HG03575 (cell line): ENCODE measurements around the gene TNIP1.

Experiments used
- ATAC-seq: cut with Tn5 transposase; IDR thresholded peaks from one replicate; pipeline ENCODE4 v1.9.1; 2021; ENCODE audit not compliant: unreplicated experiment, insufficient number of reproducible peaks, low FRiP score; ENCODE audit errors: extremely low read depth

The TNIP1 gene

DNA sequence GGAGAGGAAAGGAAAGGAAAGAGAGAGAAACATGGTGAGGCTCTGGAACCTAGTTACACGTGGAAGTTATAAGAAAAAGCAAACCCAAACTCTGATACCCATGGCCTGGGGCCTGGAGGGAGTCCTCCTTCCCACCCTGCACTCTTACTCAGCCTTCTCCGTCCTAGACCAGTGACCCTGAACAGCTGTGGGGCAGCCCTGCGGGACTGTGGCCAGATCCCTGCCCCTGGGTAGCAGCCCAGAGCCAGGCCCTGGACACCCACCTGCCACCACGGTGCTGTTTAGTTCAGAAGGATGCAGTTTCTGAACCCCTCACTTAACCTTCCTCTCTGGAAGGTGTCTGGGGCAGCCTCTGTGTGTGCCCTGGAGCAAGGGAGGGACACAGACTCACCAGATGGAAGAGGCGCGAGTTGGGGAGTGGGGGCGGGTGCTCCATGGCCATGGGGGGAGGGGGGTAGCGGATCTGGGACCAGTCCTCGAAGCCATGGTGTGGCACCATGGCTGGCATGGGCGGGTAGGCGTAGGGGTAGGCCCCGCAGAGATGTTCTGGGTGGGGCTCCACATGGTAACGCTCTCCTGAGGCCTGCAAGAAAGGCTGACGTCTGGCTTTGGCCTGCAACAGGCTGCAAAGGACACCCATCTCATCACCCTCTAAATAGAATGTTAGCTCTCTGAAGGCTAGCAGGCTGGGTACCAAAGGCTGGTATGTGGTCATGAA is 47.5 kb downstream of the TNIP1 start:
- ATAC-seq, result no peak

DNA sequence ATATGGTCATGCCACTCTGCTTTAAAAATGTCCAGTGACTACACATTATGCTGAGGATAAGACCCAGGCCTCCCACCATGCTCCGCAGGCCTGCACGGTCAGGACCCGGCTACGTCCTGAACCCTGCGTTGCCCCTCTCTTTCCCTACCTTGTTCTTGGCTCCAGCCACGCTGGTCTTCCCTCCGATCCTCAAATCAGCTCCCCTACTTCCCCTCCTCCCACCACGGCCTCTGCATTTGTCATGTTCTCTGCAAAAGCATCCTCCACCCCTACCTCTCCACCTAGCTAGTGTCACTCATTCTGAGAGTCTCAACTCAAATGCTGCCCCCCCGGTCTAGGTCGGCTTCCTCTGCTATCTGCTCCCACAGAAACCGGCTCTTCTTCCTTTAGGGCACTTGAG is 49.3 kb downstream of the TNIP1 start:
- no peak for ATAC-seq

DNA sequence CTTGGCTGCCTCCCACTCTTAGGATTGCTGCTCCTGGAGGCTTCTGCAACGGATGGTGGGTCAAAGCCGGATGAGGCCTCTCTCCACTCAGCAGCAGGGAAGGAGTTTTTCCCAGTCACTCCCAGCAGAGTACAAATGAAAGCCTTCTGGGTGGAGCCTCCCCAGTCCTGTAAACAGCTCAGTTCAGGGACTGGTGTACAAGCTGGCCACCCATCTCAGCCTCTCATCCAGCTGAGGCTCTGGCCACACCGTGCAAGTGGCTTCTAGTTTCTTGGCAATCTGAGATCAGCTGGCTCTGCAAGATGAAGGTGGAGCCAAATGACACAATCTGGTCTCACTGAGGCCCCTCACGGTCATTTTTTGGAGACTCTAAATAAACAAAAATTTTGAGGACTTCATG is 50.5 kb downstream of the TNIP1 start:
- no peak for ATAC-seq

DNA sequence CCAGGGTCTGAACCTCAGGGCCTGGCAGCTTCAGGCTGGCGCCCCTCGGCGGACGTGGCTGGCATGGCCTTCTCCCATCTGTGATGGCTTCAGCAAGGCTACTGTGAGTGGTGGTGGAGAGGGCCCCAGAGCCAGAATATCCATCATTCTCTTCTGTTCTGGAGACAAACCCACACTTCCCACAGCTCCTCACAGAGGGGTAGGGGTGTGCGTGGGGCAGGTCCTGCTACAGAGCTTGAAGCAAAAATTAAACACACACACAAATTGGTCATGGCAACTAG is 50.8 kb downstream of the TNIP1 start:
- no peak for ATAC-seq

DNA sequence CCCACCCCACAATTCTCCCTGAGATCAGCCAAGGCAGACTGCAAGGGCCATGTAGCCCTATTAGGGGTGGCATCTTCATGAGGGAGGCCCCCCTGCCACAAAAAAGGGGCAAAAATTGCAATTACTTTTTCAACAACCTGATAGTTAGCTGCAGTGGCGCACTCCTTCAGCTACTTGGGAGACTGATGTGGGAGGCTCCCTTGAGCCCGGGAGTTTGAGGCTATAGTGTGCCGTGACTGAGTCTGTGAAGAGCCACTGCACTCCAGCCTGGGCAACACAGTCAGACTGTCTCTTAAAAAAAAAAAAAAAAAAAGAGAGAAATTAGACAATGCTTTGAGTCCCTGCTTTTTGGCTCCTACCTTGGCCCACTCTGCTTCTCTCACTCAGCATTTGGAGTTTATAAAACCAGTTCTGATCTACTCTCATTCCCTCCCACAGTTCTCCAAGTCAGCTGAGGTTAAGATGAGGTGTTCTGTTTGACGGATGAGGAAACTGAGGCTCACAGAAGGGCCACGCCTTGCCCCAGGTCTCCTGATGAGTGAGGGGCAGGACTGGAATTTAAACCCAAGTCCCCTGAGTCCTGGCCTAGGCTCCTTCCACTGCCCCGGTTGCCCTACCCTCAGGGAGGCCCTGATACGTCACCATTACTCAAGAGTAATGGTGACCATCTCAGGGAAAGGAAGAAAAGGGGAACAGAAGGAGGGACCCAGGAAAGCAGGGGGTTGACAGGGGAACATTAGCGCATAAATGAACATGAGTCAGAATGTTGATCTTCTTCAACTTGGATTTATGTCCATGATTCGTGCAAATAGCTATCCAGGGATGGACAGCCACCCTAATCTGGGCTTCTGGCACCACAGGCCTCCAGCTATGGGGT is 51.4 kb downstream of the TNIP1 start:
- ATAC-seq, result no peak

DNA sequence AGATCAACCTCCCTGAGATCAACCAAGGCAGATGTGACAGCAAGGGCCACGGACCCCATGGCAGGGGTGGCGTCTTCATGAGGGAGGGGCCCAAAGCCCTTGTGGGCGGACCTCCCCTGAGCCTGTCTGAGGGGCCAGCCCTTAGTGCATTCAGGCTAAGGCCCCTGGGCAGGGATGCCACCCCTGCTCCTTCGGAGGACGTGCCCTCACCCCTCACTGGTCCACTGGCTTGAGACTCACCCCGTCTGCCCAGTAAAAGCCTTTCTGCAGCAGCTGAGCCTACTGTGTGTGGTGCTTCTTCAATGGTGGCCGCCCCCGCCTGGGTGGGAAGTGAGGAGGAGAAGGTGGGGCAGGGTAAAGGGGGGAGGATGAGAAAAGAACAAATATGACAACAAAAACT is 52.1 kb downstream of the TNIP1 start:
- no peak for ATAC-seq

DNA sequence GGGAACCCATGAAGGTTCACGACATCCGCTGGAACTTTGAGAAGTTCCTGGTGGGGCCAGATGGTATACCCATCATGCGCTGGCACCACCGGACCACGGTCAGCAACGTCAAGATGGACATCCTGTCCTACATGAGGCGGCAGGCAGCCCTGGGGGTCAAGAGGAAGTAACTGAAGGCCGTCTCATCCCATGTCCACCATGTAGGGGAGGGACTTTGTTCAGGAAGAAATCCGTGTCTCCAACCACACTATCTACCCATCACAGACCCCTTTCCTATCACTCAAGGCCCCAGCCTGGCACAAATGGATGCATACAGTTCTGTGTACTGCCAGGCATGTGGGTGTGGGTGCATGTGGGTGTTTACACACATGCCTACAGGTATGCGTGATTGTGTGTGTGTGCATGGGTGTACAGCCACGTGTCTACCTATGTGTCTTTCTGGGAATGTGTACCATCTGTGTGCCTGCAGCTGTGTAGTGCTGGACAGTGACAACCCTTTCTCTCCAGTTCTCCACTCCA is 52.8 kb downstream of the TNIP1 start:
- no peak for ATAC-seq

DNA sequence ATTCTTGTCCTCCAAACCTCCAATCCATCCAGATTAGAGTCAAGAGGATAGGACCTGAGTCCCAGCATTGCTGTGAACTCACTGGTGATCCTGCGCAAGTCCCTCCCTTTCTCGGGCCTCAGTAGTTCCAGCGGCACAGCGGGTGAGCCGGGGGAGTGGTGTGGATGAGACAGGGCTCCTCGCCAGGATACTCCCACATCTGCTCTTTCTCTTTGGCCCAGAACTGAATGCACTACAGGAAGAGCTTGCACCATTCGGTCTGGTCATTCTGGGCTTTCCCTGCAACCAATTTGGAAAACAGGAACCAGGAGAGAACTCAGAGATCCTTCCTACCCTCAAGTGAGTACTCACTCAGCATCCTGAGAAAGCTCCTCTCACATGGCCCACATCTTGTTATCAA is 54.2 kb downstream of the TNIP1 start:
- no peak for ATAC-seq

DNA sequence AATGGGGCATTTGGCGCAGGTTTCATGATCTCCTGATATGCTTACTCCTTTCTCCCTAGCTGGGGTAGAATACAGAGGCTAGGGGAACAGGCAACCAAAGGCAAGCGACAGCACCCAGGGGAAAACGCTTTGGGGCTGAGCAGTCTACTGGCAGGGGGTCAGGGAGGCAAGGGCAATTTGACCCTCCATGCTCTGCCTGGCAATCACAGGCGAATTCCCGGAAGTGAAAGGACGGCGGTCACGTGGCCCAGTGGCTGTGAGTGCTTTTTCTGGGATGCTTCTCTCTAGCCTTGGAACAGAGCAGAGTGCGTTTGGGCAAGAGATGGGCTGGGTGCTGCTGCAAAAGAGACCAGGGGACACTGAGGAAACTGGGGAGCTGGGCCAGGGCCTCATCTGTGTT is 54.7 kb downstream of the TNIP1 start:
- no peak for ATAC-seq

DNA sequence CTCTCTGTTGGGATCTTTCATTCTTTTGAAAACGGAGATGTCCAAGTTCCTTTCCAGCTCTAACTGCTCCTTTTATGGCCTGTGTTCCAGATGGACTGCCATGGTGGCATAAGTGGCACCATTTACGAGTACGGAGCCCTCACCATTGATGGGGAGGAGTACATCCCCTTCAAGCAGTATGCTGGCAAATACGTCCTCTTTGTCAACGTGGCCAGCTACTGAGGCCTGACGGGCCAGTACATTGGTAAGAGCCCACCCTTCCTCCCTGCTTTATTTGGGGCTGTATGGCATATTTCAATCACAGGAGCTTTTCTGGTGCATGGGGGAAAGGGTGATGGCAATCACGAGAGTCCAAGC is 55.6 kb downstream of the TNIP1 start:
- ATAC-seq, result no peak

DNA sequence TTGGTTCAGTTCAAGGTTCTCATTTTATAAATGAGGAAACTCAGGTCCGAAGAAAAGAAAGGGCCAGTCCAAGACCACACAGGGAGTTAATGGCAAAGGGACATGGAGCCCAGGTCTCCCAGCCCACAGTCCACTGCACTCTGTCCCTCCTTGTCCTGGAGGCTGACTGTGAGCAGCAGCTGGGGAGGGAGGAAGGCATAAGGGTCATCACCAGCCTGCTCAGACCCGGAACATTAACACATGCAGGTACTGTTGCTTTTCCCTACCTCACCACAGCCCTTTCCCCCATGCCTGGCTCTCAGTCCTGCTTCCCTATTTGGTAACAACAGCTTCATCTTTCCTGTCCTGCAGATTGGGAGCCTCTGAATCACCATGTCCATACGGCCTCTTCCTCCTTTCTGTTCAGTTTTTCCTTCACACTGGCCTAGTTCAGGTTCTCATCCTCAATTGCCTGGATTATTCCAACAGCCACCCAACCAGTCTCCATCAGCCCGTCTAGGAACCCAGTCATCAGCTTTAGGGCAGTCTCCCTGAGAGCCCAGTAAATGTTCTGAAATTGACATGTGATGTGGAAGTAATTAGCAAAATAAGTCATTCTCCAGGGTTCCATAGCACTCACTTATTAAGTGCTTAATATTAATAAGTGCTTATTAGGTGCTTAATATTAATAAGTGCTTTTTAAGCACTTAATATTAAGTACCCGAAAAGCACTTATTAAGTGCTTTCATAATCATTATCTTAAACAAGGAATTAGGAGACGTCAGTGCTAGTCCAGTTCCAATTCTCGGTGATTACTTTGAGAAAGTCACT is 56.2 kb downstream of the TNIP1 start:
- no peak for ATAC-seq

DNA sequence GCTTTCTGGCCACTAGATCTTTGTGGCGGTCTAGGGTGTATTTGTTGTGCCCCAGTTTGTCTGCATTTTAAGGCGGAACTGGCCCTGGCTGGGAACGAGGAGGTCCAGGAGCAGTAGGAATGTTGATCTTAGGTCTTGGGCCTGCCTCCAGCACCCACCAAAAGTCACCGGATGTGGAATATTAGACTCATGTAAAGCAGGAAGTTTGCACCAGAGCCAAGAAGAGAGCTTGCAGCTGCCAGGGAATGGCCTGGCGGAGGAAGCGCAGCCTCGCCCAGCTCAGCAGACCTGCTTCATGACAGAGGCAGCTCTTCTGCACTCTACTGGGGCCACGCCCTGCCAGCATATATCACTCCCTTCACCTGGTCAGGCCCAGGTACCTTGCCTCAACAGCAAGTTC is 57.2 kb downstream of the TNIP1 start:
- no peak for ATAC-seq

DNA sequence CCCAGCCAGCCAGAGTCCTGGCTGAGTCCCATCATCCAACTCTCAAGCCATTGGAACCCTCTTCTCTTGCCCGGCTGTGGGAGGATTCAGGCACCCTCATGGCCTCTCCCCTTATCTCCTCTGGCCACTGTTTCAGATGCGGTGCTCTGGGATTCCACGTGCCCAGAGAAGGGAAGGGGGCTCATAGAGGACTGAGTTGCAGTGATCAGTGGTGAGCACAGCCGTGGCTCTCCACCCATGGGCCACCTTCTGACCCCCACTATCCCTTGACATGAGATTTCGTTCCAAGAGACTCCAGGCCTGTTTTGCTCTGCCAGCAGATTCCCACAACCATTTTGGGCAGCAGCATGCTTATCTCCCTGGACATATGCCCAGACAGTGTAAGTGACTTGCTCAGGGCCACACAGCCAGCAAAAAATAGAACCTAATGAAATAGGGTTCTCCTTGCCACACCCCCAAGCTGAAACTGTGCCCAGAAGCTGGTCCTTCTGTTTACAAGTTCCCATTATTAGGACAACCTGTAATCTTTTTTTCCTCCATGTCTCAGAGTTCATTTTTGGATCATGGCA is 57.7 kb downstream of the TNIP1 start:
- no peak for ATAC-seq

DNA sequence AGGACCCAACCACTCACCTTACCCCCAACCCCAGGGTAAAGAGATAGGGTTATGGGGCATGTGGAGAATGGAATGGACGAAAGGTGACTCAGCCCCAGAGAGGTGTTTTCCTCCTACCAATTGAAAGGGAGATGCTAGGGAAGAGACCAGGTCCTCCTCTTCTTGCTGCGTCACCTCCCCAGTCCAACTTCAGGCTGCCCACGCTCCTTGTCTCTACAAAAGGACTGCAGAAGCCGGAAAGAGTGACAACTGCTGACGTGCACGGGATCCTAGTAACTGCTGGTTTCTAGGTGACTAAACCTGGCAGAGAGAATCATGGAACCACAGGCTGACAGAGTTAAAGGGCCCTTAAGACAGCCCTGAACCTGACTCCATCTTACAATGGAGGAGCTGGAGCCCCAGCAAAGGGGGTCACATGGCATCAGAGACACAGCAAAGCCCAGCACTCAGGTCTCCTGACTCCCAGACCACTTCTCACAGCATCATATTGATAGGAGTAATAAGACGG is 58.3 kb downstream of the TNIP1 start:
- no peak for ATAC-seq

DNA sequence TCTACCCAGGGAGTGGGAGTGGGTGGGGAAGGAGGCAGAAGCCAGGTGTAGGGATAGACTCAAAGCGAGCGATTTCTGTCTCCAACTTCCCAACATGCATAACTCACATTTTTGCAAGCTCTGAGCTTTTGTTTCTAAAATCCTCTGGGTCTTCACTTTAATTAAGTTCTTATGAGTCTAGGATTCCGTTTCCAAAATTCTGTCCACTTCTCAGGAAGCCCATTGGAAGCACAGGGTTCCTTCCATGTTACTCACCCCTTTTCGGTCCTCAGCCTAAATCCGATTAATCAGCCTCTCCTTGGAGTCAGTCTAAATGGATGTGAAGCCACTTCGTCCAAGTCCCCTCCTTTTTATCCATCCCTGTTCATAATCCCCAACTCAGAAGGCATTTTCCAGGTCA is 59.1 kb downstream of the TNIP1 start:
- ATAC-seq, result no peak

DNA sequence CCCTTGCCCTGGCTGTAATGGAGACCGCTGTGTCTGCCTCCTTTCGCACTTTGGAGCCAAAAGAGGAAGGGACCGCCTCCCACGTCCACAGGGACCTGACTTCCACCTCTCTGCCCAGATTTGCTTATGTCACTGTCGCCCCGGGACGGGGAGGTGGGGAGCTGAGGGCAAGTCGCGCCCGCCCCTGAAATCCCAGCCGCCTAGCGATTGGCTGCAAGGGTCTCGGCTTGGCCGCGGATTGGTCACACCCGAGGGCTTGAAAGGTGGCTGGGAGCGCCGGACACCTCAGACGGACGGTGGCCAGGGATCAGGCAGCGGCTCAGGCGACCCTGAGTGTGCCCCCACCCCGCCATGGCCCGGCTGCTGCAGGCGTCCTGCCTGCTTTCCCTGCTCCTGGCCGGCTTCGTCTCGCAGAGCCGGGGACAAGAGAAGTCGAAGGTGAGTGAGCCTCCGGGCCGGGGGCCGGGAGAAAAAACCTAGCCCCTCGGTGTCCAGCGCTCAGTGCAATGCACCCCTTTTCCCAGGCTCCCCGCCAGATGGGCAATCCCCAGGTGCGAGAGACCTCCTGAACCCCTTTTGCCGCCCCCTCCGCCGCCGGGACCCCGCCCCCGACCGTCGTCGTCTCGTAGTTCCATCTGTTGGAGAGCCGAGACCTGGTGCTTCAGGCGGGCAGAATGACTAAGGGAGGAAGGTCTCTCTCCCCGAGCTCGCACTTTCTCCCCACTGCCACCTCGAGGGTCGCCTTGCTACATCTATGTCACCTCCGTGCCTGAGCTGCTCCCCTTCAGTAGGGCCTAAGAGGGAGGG is 60.3 kb downstream of the TNIP1 start, which contains the start of gene GPX3:
GPX3 (plus strand) TSS at position 288 of the 807 bp plus-strand sequence; CDS start at position 352, 64 bp downstream.
- no peak for ATAC-seq

DNA sequence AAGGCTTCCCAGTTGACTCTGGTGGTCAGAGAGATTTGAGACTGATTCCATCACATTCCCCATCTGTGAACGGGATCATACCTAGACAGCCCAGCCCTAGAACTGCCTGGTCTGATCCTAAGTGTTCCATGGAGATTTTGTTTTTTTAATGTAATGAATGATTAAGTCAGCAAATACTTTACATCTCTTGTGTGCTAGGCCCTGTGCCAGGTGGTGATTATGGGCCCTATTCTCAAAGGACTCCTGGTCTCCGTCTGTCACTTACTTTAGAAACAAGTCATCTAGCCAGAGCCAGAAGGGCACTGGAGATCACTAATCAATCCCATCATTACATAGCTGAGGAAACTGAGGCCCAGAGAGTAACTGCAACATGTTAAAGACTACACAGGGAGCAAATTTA is 61.5 kb downstream of the TNIP1 start:
- no peak for ATAC-seq

DNA sequence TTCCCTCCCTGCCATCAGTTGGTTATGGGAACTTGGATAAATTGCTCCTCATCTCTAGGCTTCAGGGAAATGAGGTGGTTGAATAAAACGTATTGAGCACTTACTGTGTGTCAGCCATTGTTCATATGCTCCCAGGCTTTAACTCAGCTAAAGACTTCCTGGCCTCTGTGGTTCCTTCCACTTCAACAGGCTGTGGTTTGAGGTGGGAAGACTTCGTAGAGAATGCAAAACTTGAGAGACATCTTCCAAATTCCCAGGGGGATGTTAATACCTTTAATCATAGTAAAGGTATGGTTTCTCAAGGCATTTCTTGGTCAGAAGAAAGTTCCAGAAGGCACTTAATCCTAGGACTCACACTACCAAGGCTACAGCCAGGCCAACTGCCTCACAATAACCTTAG is 62.0 kb downstream of the TNIP1 start:
- no peak for ATAC-seq
